OCI-LY7 (cell line): ENCODE data around the gene SRP9.
"Not testable (repeated sequence)": the region's sequence is repeated elsewhere in the genome, so short reads cannot be mapped to it uniquely, and the experiment has no call there.

ENCODE experiments used
- EZH2phosphoT487 ChIP-seq: fragments of 200-600 bp; sonication (generic); IDR thresholded peaks from 2 replicates; pipeline ENCODE4 v1.6.1; 2018; ENCODE audit warnings: low read depth, borderline replicate concordance, mild to moderate bottlenecking, mixed run types, antibody characterized with exemption, low read length, moderate library complexity, mixed read lengths
- TF ChIP-seq, protein P1 (sequence below): fragments of 200-600 bp; sonication (generic); conservative IDR thresholded peaks from 2 replicates; pipeline ENCODE4 v1.5.1; 2014; ENCODE audit warnings: mild to moderate bottlenecking, antibody characterized with exemption, low read length, moderate library complexity, mixed read lengths

DNA sequence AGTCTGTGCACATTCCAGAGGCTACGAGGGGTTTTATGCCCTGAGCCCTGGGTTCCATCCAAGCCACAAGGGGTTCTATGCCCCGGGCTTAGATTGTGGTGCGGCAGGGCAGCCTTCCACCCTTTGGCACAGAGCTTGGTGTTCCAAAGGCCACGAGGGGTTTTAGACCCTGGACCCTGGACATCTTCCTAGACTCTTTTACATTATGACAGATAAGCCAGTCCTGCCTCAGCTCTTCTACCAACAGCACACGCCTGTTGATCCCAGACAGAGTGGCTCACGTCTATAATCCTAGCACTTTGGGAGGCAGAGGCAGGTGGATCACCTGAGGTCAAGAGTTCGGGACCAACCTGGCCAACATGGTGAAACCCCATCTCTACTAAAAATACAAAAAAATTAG is 23.5 kb downstream of the SRP9 start:
- TF ChIP-seq, protein P1, sequence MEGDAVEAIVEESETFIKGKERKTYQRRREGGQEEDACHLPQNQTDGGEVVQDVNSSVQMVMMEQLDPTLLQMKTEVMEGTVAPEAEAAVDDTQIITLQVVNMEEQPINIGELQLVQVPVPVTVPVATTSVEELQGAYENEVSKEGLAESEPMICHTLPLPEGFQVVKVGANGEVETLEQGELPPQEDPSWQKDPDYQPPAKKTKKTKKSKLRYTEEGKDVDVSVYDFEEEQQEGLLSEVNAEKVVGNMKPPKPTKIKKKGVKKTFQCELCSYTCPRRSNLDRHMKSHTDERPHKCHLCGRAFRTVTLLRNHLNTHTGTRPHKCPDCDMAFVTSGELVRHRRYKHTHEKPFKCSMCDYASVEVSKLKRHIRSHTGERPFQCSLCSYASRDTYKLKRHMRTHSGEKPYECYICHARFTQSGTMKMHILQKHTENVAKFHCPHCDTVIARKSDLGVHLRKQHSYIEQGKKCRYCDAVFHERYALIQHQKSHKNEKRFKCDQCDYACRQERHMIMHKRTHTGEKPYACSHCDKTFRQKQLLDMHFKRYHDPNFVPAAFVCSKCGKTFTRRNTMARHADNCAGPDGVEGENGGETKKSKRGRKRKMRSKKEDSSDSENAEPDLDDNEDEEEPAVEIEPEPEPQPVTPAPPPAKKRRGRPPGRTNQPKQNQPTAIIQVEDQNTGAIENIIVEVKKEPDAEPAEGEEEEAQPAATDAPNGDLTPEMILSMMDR, result not testable (repeated sequence)
- TF ChIP-seq EZH2phosphoT487, result not testable (repeated sequence)
